Measurements from ENCODE around the gene KCTD12. TPM values are rescaled to one million over a fixed set of nuclear protein-coding genes. Genes with fewer than 3 reads are reported as not detected.

The KCTD12 gene
- total RNA-seq, 1 donor from 2014 or later = 154 TPM

- peaks cover 28% of the 10 kb centered on the region for H3K27me3 Mint-ChIP-seq
- no peak for TF ChIP-seq CTCF (conservative IDR thresholded peaks at IDR 0.05)
These were observed 3.0 kb downstream of the KCTD12 start for GRCh38 chr13:76883236-76883635.

GRCh38 chr13:76882431-76882830 is 3.8 kb downstream of the KCTD12 start:
- peaks cover 10% of the 10 kb centered on the region for H3K9me3 Mint-ChIP-seq
- peak overlapping the region; percentile 62 for H3K4me3 Mint-ChIP-seq
- no peak for TF ChIP-seq CTCF (conservative IDR thresholded peaks at IDR 0.05)
- peaks cover 26% of the 10 kb centered on the region for H3K27me3 Mint-ChIP-seq
- no peak overlapping the region for H3K27ac Mint-ChIP-seq
- DNase-seq (ENCODE audit: extremely low spot score, unreplicated experiment) = no peak
- peaks cover 14% of the 10 kb centered on the region for H3K36me3 Mint-ChIP-seq
- peaks cover 16% of the 10 kb centered on the region for H3K4me1 Mint-ChIP-seq (ENCODE audit: unreplicated experiment)

More at GRCh38 chr13:76883236-76883635, 3.0 kb downstream of the KCTD12 start:
- H3K9me3 Mint-ChIP-seq = peaks cover 3% of the 10 kb centered on the region
- H3K4me1 Mint-ChIP-seq (ENCODE audit: unreplicated experiment) = peaks cover 20% of the 10 kb centered on the region
- no peak overlapping the region for H3K27ac Mint-ChIP-seq
- H3K4me3 Mint-ChIP-seq = peak overlapping the region; percentile 95
- no peak for DNase-seq (ENCODE audit: extremely low spot score, unreplicated experiment)
- peaks cover 14% of the 10 kb centered on the region for H3K36me3 Mint-ChIP-seq

- no peak for DNase-seq (ENCODE audit: extremely low spot score, unreplicated experiment)
- Mint-ChIP-seq H3K27ac (no peak overlapping the region), H3K36me3 (peaks cover 14% of the 10 kb centered on the region), H3K4me3 (no peak overlapping the region), H3K4me1 (ENCODE audit: unreplicated experiment) (peaks cover 14% of the 10 kb centered on the region), H3K9me3 (peaks cover 10% of the 10 kb centered on the region), H3K27me3 (peaks cover 15% of the 10 kb centered on the region)
- no peak for TF ChIP-seq CTCF (conservative IDR thresholded peaks at IDR 0.05)
These were observed 6.3 kb downstream of the KCTD12 start for GRCh38 chr13:76879883-76880270.

GRCh38 chr13:76879203-76879882 is 6.9 kb downstream of the KCTD12 start:
- Mint-ChIP-seq H3K27ac (no peak overlapping the region), H3K4me3 (no peak overlapping the region), H3K9me3 (peaks cover 10% of the 10 kb centered on the region), H3K27me3 (peaks cover 11% of the 10 kb centered on the region), H3K4me1 (ENCODE audit: unreplicated experiment) (peaks cover 16% of the 10 kb centered on the region), H3K36me3 (peaks cover 11% of the 10 kb centered on the region)
- no peak for DNase-seq (ENCODE audit: extremely low spot score, unreplicated experiment)
- no peak for TF ChIP-seq CTCF (conservative IDR thresholded peaks at IDR 0.05)

DNA sequence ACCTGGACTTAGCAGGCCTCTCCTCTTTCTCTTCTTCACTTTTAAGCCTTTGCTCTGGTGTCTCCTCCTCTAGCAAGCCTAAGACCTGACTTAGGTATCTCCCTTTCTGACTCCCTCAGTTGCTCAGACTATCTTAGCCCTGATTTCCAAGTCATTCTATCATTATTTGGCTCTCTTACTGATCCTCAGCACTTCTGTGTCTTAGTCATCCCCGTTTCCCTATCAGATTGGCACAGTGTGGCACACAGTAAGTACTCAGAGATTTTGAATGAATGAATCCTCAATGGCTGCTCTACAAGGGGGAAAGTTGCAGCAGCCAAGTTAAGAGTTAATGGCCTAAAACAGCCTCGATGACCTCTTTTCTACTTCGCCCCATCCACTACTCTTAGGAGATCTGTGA is 8.2 kb downstream of the KCTD12 start:
- no peak for DNase-seq (ENCODE audit: extremely low spot score, unreplicated experiment)
- Mint-ChIP-seq H3K4me1 (ENCODE audit: unreplicated experiment) (peaks cover 18% of the 10 kb centered on the region), H3K4me3 (no peak overlapping the region), H3K9me3 (peaks cover 10% of the 10 kb centered on the region), H3K27me3 (peaks cover 12% of the 10 kb centered on the region), H3K36me3 (peaks cover 8% of the 10 kb centered on the region), H3K27ac (no peak overlapping the region)
- no peak for TF ChIP-seq CTCF (conservative IDR thresholded peaks at IDR 0.05)

Measured in type B pancreatic cell (in vitro differentiated cells).